ENCODE data around the gene KRTAP5-4.
"Not testable (repeated sequence)": the region's sequence is repeated elsewhere in the genome, so short reads cannot be mapped to it uniquely, and the experiment has no call there.

KRTAP5-4 gene

GRCh38 chr11:1622086-1622485, at the start of gene KRTAP5-4:
Gene KRTAP5-4, minus strand, starts transcription at chr11:1622138. Its CDS starts 45 bp downstream, at chr11:1622093.
- no peak for DNase-seq (ENCODE audit: low read depth in 2 of 2)

GRCh38 chr11:1671658-1672057, 49.7 kb upstream of the KRTAP5-4 start:
- DNase-seq (ENCODE audit: low read depth in 2 of 2) = no peak

GRCh38 chr11:1670905-1671371, 49.0 kb upstream of the KRTAP5-4 start:
- DNase-seq (ENCODE audit: low read depth in 2 of 2) = no peak

- not testable (repeated sequence) for DNase-seq (ENCODE audit: low read depth in 2 of 2)
Measured at GRCh38 chr11:1670457-1670856, 48.5 kb upstream of the KRTAP5-4 start.

GRCh38 chr11:1669546-1670218, 47.7 kb upstream of the KRTAP5-4 start:
- DNase-seq (ENCODE audit: low read depth in 2 of 2) = no peak

- no peak for DNase-seq (ENCODE audit: low read depth in 2 of 2)
Measured at GRCh38 chr11:1668911-1669473, 47.1 kb upstream of the KRTAP5-4 start.

- DNase-seq (ENCODE audit: low read depth in 2 of 2) = no peak
Measured at GRCh38 chr11:1667906-1668305, 46.0 kb upstream of the KRTAP5-4 start.

- DNase-seq (ENCODE audit: low read depth in 2 of 2) = no peak
Measured at GRCh38 chr11:1667121-1667850, 45.3 kb upstream of the KRTAP5-4 start.

GRCh38 chr11:1665313-1665712, 43.4 kb upstream of the KRTAP5-4 start:
- no peak for DNase-seq (ENCODE audit: low read depth in 2 of 2)

- not testable (repeated sequence) for DNase-seq (ENCODE audit: low read depth in 2 of 2)
Measured at GRCh38 chr11:1662699-1663283, 40.9 kb upstream of the KRTAP5-4 start.

- not testable (repeated sequence) for DNase-seq (ENCODE audit: low read depth in 2 of 2)
Measured at GRCh38 chr11:1661454-1662269, 39.7 kb upstream of the KRTAP5-4 start.

- no peak for DNase-seq (ENCODE audit: low read depth in 2 of 2)
Measured at GRCh38 chr11:1660111-1660867, 38.4 kb upstream of the KRTAP5-4 start.

- no peak for DNase-seq (ENCODE audit: low read depth in 2 of 2)
Measured at GRCh38 chr11:1659506-1659905, 37.6 kb upstream of the KRTAP5-4 start.

- DNase-seq (ENCODE audit: low read depth in 2 of 2) = no peak
Measured at GRCh38 chr11:1656670-1657069, 34.7 kb upstream of the KRTAP5-4 start.

- no peak for DNase-seq (ENCODE audit: low read depth in 2 of 2)
Measured at GRCh38 chr11:1656061-1656441, 34.1 kb upstream of the KRTAP5-4 start.

GRCh38 chr11:1655168-1656060, 33.5 kb upstream of the KRTAP5-4 start:
- DNase-seq (ENCODE audit: low read depth in 2 of 2) = no peak

- no peak for DNase-seq (ENCODE audit: low read depth in 2 of 2)
Measured at GRCh38 chr11:1654388-1655167, 32.6 kb upstream of the KRTAP5-4 start.

- no peak for DNase-seq (ENCODE audit: low read depth in 2 of 2)
Measured at GRCh38 chr11:1653541-1654387, 31.8 kb upstream of the KRTAP5-4 start.
